ENCODE measurements around the gene SFRP5. TPM values are rescaled to one million over a fixed set of nuclear protein-coding genes. Genes with fewer than 3 reads are reported as not detected.

The SFRP5 gene
- total RNA-seq, 1 donor from 2014 or later, result not detected

DNA sequence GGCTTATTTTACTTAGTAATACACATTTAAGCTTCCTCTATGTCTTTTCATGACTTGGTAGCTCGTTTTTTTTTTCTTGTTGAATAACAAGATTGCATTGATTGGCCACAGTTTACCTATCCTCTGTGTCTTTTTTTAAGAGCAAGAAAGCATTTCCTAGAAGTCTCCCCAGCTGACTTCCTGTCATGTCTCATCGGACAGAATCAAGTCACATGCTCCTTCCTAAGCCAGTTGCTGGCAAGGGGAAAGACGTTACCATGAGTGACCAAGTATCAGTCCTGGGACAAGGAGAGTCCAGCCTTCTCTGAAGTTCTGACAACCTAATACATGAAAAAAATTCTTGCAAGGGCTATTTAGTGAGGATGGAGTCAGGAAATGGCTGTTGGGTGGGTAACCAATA, 24.9 kb upstream of the SFRP5 start:
- H3K9me3 Mint-ChIP-seq (ENCODE audit: unreplicated experiment), result peaks cover 2% of the 10 kb centered on the region
- no peak for DNase-seq
- TF ChIP-seq, protein P1, sequence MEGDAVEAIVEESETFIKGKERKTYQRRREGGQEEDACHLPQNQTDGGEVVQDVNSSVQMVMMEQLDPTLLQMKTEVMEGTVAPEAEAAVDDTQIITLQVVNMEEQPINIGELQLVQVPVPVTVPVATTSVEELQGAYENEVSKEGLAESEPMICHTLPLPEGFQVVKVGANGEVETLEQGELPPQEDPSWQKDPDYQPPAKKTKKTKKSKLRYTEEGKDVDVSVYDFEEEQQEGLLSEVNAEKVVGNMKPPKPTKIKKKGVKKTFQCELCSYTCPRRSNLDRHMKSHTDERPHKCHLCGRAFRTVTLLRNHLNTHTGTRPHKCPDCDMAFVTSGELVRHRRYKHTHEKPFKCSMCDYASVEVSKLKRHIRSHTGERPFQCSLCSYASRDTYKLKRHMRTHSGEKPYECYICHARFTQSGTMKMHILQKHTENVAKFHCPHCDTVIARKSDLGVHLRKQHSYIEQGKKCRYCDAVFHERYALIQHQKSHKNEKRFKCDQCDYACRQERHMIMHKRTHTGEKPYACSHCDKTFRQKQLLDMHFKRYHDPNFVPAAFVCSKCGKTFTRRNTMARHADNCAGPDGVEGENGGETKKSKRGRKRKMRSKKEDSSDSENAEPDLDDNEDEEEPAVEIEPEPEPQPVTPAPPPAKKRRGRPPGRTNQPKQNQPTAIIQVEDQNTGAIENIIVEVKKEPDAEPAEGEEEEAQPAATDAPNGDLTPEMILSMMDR (IDR thresholded peaks at IDR 0.05; ENCODE audit: partially characterized antibody, unreplicated experiment), result no peak
- H3K4me1 Mint-ChIP-seq (ENCODE audit: low read depth, unreplicated experiment), result no peaks in the 10 kb centered on the region
- H3K27me3 Mint-ChIP-seq (ENCODE audit: unreplicated experiment), result peaks cover 2% of the 10 kb centered on the region
- H3K27ac Mint-ChIP-seq (ENCODE audit: unreplicated experiment), result no peak overlapping the region
- peaks cover 16% of the 10 kb centered on the region for H3K36me3 Mint-ChIP-seq (ENCODE audit: unreplicated experiment)
- H3K4me3 Mint-ChIP-seq (ENCODE audit: unreplicated experiment), result no peak overlapping the region

DNA sequence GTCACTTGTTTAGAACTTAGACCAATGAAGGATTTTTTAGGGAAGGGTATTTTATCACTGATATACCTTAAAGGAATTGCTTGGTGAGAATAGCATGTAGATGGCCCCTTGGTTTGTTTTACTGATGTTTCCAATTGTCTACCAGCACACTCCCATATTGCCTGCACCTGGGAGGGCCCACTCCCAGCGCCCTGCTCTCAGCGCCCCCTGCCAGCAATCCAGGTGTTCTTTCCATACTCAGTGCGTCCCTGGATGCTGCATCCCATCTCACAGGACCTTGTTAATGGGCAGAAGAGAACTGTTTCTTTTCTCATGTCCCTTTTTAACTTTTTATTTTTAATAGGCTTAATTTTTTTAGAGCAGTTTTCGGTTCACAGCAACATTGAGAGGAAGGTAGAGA, 24.1 kb upstream of the SFRP5 start:
- H3K27ac Mint-ChIP-seq (ENCODE audit: unreplicated experiment), result no peak overlapping the region
- TF ChIP-seq, protein P1 (IDR thresholded peaks at IDR 0.05; ENCODE audit: partially characterized antibody, unreplicated experiment), result no peak
- H3K9me3 Mint-ChIP-seq (ENCODE audit: unreplicated experiment), result peaks cover 2% of the 10 kb centered on the region
- peaks cover 16% of the 10 kb centered on the region for H3K36me3 Mint-ChIP-seq (ENCODE audit: unreplicated experiment)
- no peaks in the 10 kb centered on the region for H3K4me1 Mint-ChIP-seq (ENCODE audit: low read depth, unreplicated experiment)
- H3K4me3 Mint-ChIP-seq (ENCODE audit: unreplicated experiment), result no peak overlapping the region
- H3K27me3 Mint-ChIP-seq (ENCODE audit: unreplicated experiment), result no peaks in the 10 kb centered on the region
- no peak for DNase-seq

DNA sequence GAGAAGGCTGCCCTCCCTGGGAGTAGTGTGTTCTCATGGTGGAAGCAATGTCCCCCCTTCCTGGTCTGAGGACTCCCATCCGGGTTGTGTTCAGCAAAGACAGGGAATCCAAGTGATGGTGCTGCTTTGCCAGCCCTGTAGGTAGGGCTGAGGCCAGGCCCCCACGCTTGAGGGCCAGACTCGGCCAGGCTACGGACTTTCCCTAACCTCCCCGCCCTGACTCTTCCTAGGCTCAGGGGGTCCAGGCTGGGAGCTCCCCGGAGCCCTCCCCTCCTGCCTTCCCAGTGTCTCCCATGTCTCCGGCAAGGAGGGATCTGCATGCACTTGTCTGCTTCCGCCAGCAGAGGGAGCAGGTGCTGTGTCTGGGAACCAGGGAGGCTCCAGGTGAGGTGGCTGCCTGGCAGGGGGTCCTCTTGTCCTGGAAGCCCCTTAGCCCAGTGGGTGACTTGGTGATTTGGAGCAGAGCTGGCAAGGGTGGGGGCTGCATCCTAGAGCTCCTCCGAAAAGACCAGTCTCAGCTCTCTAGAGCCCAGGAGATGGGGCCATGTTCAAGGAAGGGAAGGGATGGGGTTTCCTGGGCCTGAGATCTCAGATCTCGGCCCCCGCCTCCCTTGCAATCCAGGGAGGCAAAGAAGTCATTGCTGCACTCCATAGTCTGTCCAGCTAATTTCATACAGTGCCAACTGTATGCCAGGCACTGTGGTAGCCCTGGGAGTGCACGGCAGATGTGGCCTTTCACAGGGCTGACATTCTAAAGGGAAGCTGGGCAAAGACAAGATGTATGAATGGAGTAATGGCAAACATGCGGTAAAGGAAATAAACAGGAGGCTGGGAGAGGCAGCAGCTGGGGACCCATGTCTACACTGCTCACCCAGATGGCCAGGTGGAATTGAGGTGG, 20.3 kb upstream of the SFRP5 start:
- H3K27ac Mint-ChIP-seq (ENCODE audit: unreplicated experiment), result no peak overlapping the region
- H3K9me3 Mint-ChIP-seq (ENCODE audit: unreplicated experiment), result peaks cover 4% of the 10 kb centered on the region

DNA sequence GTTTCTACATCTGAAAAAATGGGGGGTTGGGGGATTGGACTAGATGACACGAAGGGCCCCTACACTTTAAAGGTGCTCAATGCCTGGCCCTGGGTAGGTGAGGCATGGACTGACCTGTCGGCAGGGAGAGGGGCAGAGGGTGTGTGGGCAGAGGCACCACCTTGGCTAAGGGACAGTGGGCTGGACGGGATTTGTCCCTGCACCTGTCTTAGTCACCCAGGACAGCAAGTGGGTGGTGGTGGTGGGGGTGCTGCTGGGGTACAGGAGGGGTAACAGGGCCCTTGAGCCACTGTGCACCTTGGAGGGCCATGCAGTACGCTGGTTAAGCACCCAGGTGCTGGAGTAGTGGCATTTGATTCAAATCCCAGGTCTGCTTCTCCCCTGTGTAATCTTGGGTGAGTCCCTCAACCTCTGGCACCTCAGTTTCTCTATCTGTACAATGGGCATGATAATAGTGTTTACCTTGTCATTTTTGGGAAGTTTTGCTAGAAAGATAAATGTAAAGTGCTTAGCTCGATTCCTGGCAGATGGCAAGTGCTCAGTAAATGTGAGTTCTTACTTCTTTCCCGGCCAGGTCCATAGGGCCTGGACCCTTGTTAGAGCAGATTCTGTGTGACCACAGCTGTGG, 18.1 kb upstream of the SFRP5 start:
- Mint-ChIP-seq H3K4me1 (ENCODE audit: low read depth, unreplicated experiment) (no peaks in the 10 kb centered on the region), H3K27ac (ENCODE audit: unreplicated experiment) (no peak overlapping the region), H3K36me3 (ENCODE audit: unreplicated experiment) (no peaks in the 10 kb centered on the region), H3K27me3 (ENCODE audit: unreplicated experiment) (peaks cover 11% of the 10 kb centered on the region), H3K9me3 (ENCODE audit: unreplicated experiment) (peaks cover 3% of the 10 kb centered on the region), H3K4me3 (ENCODE audit: unreplicated experiment) (no peak overlapping the region)
- DNase-seq, result no peak
- TF ChIP-seq, protein P1 (IDR thresholded peaks at IDR 0.05; ENCODE audit: partially characterized antibody, unreplicated experiment), result no peak

More for the DNA sequence above, 20.3 kb upstream of the SFRP5 start:
- no peak overlapping the region for H3K4me3 Mint-ChIP-seq (ENCODE audit: unreplicated experiment)
- H3K36me3 Mint-ChIP-seq (ENCODE audit: unreplicated experiment), result peaks cover 4% of the 10 kb centered on the region
- TF ChIP-seq, protein P1 (IDR thresholded peaks at IDR 0.05; ENCODE audit: partially characterized antibody, unreplicated experiment), result peak; percentile 96
- peaks cover 6% of the 10 kb centered on the region for H3K27me3 Mint-ChIP-seq (ENCODE audit: unreplicated experiment)
- DNase-seq, result peak; percentile 83
- no peaks in the 10 kb centered on the region for H3K4me1 Mint-ChIP-seq (ENCODE audit: low read depth, unreplicated experiment)

Data from glutamatergic neuron (in vitro differentiated cells).